HCT116 (cell line): ENCODE results near the gene SERTAD3. TPM values are rescaled to one million over a fixed set of nuclear protein-coding genes. Genes with fewer than 3 reads are reported as not detected.

Experiments used
- ATAC-seq: fragments of 200-7000 bp; cut with Tn5 transposase; 2 replicates; pipeline ENCODE4 v1.9.1; 2020; ENCODE audit warnings: mild to moderate bottlenecking, moderate library complexity
- BruUV-seq: library from RNA; stranded (reverse); fragments of 400-500 nt; replicated peaks from 2 replicates; lab custom pipeline; 2021; lab: Mats Ljungman, UMichigan
- CTCF ChIA-PET: fragments of 300-600 bp; sonication (Branson Sonifier 250); formaldehyde crosslinking; loops from one replicate; lab custom pipeline; 2021; ENCODE audit warnings: antibody characterized with exemption; lab: Charles Lee
- POLR2A ChIA-PET: fragments of 300-600, 350-600 bp; sonication (Branson Sonifier 250); formaldehyde crosslinking; loops from one replicate; lab custom pipeline; 2021; ENCODE audit warnings: antibody characterized with exemption; lab: Charles Lee
- RAD21 ChIA-PET, 2 experiments: fragments of 300-600 bp; sonication (Branson Sonifier 250); formaldehyde crosslinking; loops; one replicate each; lab custom pipeline; 2023; ENCODE audit warnings: low total read pairs in 2 of 2; ENCODE audit not compliant: uncharacterized antibody in 2 of 2, unreplicated experiment in 2 of 2, low non-redundant PET in 1 of 2; lab: Charles Lee
- DNase-seq: peaks from one replicate; pipeline ENCODE4 v3.0.0-alpha.2; 2010; ENCODE audit warnings: low read depth, low spot score
- H2AFZ ChIP-seq: fragments of 200-600 bp; shearing (Covaris generic), sonication (generic); 2 replicates; pipeline ENCODE4 v1.6.1; 2017; ENCODE audit warnings: low read depth, mixed run types, mixed read lengths, antibody characterized with exemption, low read length; ENCODE audit not compliant: poor library complexity, severe bottlenecking
- H3K27ac ChIP-seq: 2 replicates; pipeline ENCODE4 v1.5.1; 2012; ENCODE audit warnings: low read depth, low read length
- H3K27me3 ChIP-seq: fragments of 200-600 bp; sonication (generic); 2 replicates; pipeline ENCODE4 v1.6.1; 2016; ENCODE audit warnings: mixed run types, low read length, mixed read lengths; ENCODE audit not compliant: insufficient read depth
- H3K36me3 ChIP-seq, 2 experiments: fragments of 200-500 bp in 1 of 2; fragments of 200-600 bp in 1 of 2; sonication (Bioruptor generic) in 1 of 2; sonication (generic) in 1 of 2; 2 replicates each; pipeline versions ENCODE4 v1.5.1 to v1.6.1; 2014 to 2016; ENCODE audit warnings: low read length in 2 of 2, inconsistent platforms in 1 of 2, mixed read lengths in 1 of 2, mixed run types in 1 of 2; ENCODE audit not compliant: insufficient read depth in 2 of 2, control insufficient read depth in 1 of 2
- H3K4me1 ChIP-seq, 2 experiments: fragments of 200-600 bp in 1 of 2; sonication (generic) in 1 of 2; 2 replicates each; pipeline versions ENCODE4 v1.5.1 to v1.6.1; 2012 to 2017; ENCODE audit warnings: low read length in 2 of 2, inconsistent platforms in 1 of 2, mild to moderate bottlenecking in 1 of 2, mixed read lengths in 1 of 2, mixed run types in 1 of 2, moderate library complexity in 1 of 2; ENCODE audit not compliant: insufficient read depth in 2 of 2, control insufficient read depth in 1 of 2
- H3K4me2 ChIP-seq: fragments of 200-600 bp; sonication (generic); 2 replicates; pipeline ENCODE4 v1.6.1; 2017; ENCODE audit warnings: mixed run types, low read length, mixed read lengths
- H3K4me3 ChIP-seq, 2 experiments: fragments of 200-600 bp in 1 of 2; sonication (generic) in 1 of 2; replicated peaks in 1 of 2; 2 replicates each; pipeline ENCODE4 v1.5.1; 2011 to 2016; ENCODE audit warnings: low read length in 2 of 2, control low read depth in 1 of 2, low read depth in 1 of 2, mild to moderate bottlenecking in 1 of 2, mixed read lengths in 1 of 2, mixed run types in 1 of 2
- H3K79me2 ChIP-seq: fragments of 200-600 bp; sonication (generic); 2 replicates; pipeline ENCODE4 v1.6.1; 2017; ENCODE audit warnings: mild to moderate bottlenecking, mixed run types, low read length, moderate library complexity, mixed read lengths; ENCODE audit not compliant: insufficient read depth
- H3K9ac ChIP-seq: fragments of 200-600 bp; sonication (generic); 2 replicates; pipeline ENCODE4 v1.6.1; 2016; ENCODE audit warnings: low read length, mixed read lengths
- H3K9me2 ChIP-seq: fragments of 200-600 bp; sonication (generic), shearing (Covaris generic); 2 replicates; pipeline ENCODE4 v1.6.1; 2017; ENCODE audit warnings: mixed run types, mild to moderate bottlenecking, moderate library complexity; ENCODE audit not compliant: insufficient read depth
- H3K9me3 ChIP-seq, 2 experiments: fragments of 200-500 bp in 1 of 2; fragments of 200-600 bp in 1 of 2; sonication (Bioruptor generic) in 1 of 2; sonication (generic) in 1 of 2; 2 replicates each; pipeline ENCODE4 v1.6.1; 2014 to 2017; ENCODE audit warnings: low read length in 2 of 2, mixed read lengths in 2 of 2, inconsistent platforms in 1 of 2, low read depth in 1 of 2, mild to moderate bottlenecking in 1 of 2, mixed run types in 1 of 2, moderate library complexity in 1 of 2; ENCODE audit not compliant: control insufficient read depth in 1 of 2, insufficient read depth in 1 of 2
- H4K20me1 ChIP-seq: fragments of 200-600 bp; sonication (generic), shearing (Covaris generic); 2 replicates; pipeline ENCODE4 v1.6.1; 2017; ENCODE audit warnings: mixed run types, mild to moderate bottlenecking, moderate library complexity; ENCODE audit not compliant: insufficient read depth
- CEBPB ChIP-seq: IDR thresholded peaks from 2 replicates; pipeline ENCODE4 v1.6.1; 2012; ENCODE audit warnings: low read depth
- EZH2 ChIP-seq: fragments of 200-600 bp; sonication (generic); IDR thresholded peaks from 2 replicates; pipeline ENCODE4 v1.6.1; 2017; ENCODE audit warnings: antibody characterized with exemption, mixed run types
- EZH2phosphoT487 ChIP-seq: fragments of 200-600 bp; IDR thresholded peaks from 2 replicates; pipeline ENCODE4 v1.6.1; 2018; ENCODE audit warnings: antibody characterized with exemption, borderline replicate concordance
- FOSL1 ChIP-seq: IDR thresholded peaks from 2 replicates; pipeline ENCODE4 v1.6.1; 2012; ENCODE audit warnings: low read depth
- JUND ChIP-seq: IDR thresholded peaks from 2 replicates; pipeline ENCODE4 v1.6.1; 2012
- MAX ChIP-seq: IDR thresholded peaks from 2 replicates; pipeline ENCODE4 v1.6.1; 2012
- POLR2AphosphoS5 ChIP-seq: IDR thresholded peaks from 2 replicates; pipeline ENCODE4 v1.6.1; 2011; ENCODE audit warnings: mild to moderate bottlenecking, low read depth, low read length, moderate library complexity
- RAD21 ChIP-seq: IDR thresholded peaks from 2 replicates; pipeline ENCODE4 v1.6.1; 2012; ENCODE audit warnings: low read depth, mild to moderate bottlenecking
- SIN3A ChIP-seq: IDR thresholded peaks from 2 replicates; pipeline ENCODE4 v1.6.1; 2012; ENCODE audit warnings: low read depth
- SP1 ChIP-seq: IDR thresholded peaks from 2 replicates; pipeline ENCODE4 v1.6.1; 2012; ENCODE audit warnings: low read depth
- SRF ChIP-seq: IDR thresholded peaks from 2 replicates; pipeline ENCODE4 v1.6.1; 2012; ENCODE audit warnings: low read depth
- intact Hi-C: fragments of 100-400 bp; cut with micrococcal nuclease; formaldehyde crosslinking; loops from 2 replicates; pipeline ENCODE4 v1.10.0; 2022
- total RNA-seq: library from RNA; stranded (reverse); gene quantifications from one replicate; pipeline ENCODE4 v1.2.1, GENCODE V29; 2021; ENCODE audit not compliant: unreplicated experiment
- TF ChIP-seq, protein P1 (sequence below): IDR thresholded peaks from 2 replicates; pipeline ENCODE4 v1.6.1; 2012; ENCODE audit warnings: low read depth
- TF ChIP-seq, protein P2 (sequence below): IDR thresholded peaks from 2 replicates; pipeline ENCODE4 v1.6.1; 2012
- TF ChIP-seq, protein P3 (sequence below): IDR thresholded peaks from 2 replicates; pipeline ENCODE4 v1.6.1; 2011; ENCODE audit warnings: mild to moderate bottlenecking, low read length, moderate library complexity; ENCODE audit not compliant: insufficient replicate concordance; ENCODE audit errors: extremely low read depth
- TF ChIP-seq, protein P4 (sequence below), 3 experiments: fragments of 200-600 bp in 1 of 3; sonication (generic) in 1 of 3; IDR thresholded peaks in 2 of 3; conservative IDR thresholded peaks in 1 of 3; 2 replicates each; pipeline ENCODE4 v1.5.1; 2012 to 2017; ENCODE audit warnings: low read depth in 2 of 3, low read length in 2 of 3, antibody characterized with exemption in 1 of 3, borderline replicate concordance in 1 of 3, control low read depth in 1 of 3, mild to moderate bottlenecking in 1 of 3, mixed read lengths in 1 of 3, mixed run types in 1 of 3, moderate library complexity in 1 of 3; ENCODE audit not compliant: insufficient read depth in 1 of 3

The SERTAD3 gene
- total RNA-seq, 1 experiment from 2014 or later, result 32.4 TPM

- TF ChIP-seq, protein P1, sequence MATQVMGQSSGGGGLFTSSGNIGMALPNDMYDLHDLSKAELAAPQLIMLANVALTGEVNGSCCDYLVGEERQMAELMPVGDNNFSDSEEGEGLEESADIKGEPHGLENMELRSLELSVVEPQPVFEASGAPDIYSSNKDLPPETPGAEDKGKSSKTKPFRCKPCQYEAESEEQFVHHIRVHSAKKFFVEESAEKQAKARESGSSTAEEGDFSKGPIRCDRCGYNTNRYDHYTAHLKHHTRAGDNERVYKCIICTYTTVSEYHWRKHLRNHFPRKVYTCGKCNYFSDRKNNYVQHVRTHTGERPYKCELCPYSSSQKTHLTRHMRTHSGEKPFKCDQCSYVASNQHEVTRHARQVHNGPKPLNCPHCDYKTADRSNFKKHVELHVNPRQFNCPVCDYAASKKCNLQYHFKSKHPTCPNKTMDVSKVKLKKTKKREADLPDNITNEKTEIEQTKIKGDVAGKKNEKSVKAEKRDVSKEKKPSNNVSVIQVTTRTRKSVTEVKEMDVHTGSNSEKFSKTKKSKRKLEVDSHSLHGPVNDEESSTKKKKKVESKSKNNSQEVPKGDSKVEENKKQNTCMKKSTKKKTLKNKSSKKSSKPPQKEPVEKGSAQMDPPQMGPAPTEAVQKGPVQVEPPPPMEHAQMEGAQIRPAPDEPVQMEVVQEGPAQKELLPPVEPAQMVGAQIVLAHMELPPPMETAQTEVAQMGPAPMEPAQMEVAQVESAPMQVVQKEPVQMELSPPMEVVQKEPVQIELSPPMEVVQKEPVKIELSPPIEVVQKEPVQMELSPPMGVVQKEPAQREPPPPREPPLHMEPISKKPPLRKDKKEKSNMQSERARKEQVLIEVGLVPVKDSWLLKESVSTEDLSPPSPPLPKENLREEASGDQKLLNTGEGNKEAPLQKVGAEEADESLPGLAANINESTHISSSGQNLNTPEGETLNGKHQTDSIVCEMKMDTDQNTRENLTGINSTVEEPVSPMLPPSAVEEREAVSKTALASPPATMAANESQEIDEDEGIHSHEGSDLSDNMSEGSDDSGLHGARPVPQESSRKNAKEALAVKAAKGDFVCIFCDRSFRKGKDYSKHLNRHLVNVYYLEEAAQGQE, result no peak
- TF ChIP-seq SIN3A, result peak; percentile 58; the same call in 1 of the 2 replicates
- peak; percentile 92 for TF ChIP-seq POLR2AphosphoS5
- TF ChIP-seq CEBPB, result no peak
These were observed at the start of gene SERTAD3 (continued) for GRCh38 chr19:40444000-40444824.

- ATAC-seq, result no peak
- no peak overlapping the region for H3K4me3 ChIP-seq
- TF ChIP-seq, protein P2, sequence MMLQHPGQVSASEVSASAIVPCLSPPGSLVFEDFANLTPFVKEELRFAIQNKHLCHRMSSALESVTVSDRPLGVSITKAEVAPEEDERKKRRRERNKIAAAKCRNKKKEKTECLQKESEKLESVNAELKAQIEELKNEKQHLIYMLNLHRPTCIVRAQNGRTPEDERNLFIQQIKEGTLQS, result no peak
- TF ChIP-seq, protein P3, sequence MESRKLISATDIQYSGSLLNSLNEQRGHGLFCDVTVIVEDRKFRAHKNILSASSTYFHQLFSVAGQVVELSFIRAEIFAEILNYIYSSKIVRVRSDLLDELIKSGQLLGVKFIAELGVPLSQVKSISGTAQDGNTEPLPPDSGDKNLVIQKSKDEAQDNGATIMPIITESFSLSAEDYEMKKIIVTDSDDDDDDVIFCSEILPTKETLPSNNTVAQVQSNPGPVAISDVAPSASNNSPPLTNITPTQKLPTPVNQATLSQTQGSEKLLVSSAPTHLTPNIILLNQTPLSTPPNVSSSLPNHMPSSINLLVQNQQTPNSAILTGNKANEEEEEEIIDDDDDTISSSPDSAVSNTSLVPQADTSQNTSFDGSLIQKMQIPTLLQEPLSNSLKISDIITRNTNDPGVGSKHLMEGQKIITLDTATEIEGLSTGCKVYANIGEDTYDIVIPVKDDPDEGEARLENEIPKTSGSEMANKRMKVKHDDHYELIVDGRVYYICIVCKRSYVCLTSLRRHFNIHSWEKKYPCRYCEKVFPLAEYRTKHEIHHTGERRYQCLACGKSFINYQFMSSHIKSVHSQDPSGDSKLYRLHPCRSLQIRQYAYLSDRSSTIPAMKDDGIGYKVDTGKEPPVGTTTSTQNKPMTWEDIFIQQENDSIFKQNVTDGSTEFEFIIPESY, result no peak
- TF ChIP-seq EZH2phosphoT487 (no peak), FOSL1 (no peak), EZH2 (no peak), SIN3A (no peak), JUND (no peak), RAD21 (no peak), SP1 (no peak), SRF (no peak), MAX (no peak)
- TF ChIP-seq, protein P4, sequence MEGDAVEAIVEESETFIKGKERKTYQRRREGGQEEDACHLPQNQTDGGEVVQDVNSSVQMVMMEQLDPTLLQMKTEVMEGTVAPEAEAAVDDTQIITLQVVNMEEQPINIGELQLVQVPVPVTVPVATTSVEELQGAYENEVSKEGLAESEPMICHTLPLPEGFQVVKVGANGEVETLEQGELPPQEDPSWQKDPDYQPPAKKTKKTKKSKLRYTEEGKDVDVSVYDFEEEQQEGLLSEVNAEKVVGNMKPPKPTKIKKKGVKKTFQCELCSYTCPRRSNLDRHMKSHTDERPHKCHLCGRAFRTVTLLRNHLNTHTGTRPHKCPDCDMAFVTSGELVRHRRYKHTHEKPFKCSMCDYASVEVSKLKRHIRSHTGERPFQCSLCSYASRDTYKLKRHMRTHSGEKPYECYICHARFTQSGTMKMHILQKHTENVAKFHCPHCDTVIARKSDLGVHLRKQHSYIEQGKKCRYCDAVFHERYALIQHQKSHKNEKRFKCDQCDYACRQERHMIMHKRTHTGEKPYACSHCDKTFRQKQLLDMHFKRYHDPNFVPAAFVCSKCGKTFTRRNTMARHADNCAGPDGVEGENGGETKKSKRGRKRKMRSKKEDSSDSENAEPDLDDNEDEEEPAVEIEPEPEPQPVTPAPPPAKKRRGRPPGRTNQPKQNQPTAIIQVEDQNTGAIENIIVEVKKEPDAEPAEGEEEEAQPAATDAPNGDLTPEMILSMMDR (IDR thresholded peaks at IDR 0.05 in 2 of 3, conservative IDR thresholded peaks at IDR 0.05 in 1 of 3; ENCODE audit: borderline replicate concordance in 1 of 3, insufficient read depth in 1 of 3, low read depth in 2 of 3, low read length in 2 of 3), result no peak
- peaks cover 5% of the 10 kb centered on the region for H3K27me3 ChIP-seq
- intact Hi-C loops, result no loop called here
- no peak overlapping the region for H3K27ac ChIP-seq
- no peak overlapping the region for H2AFZ ChIP-seq
- H3K36me3 ChIP-seq, result no peaks in the 10 kb centered on the region
- no peaks in the 10 kb centered on the region for H3K4me1 ChIP-seq
- no peaks in the 10 kb centered on the region for H3K9me2 ChIP-seq
- no TSS peak for BruUV-seq
- H3K9ac ChIP-seq, result no peak overlapping the region
- ChIA-PET CTCF (no interaction called here), RAD21 (no interaction called here), POLR2A (no interaction called here)
- no peaks in the 10 kb centered on the region for H4K20me1 ChIP-seq
- H3K79me2 ChIP-seq, result no peaks in the 10 kb centered on the region
- H3K4me2 ChIP-seq, result no peak overlapping the region
- DNase-seq, result no peak
- no peaks in the 10 kb centered on the region for H3K9me3 ChIP-seq
These were observed 49.6 kb upstream of the SERTAD3 start for GRCh38 chr19:40493778-40494177.
